ENCODE results near the gene NEFH. TPM values are rescaled to one million over a fixed set of nuclear protein-coding genes. Genes with fewer than 3 reads are reported as not detected.
A peak's percentile ranks its signal among the peaks of the same experiment; 100 is the strongest.
"Not testable (repeated sequence)": the region's sequence is repeated elsewhere in the genome, so short reads cannot be mapped to it uniquely, and the experiment has no call there.

Gene NEFH
- polyA plus RNA-seq, 3 donors from 2014 or later: 0.64 TPM; not detected in 2

GRCh38 chr22:29477723-29478318 is 2.2 kb upstream of the NEFH start:
- H3K27ac Mint-ChIP-seq: no peak overlapping the region
- H3K27me3 Mint-ChIP-seq (ENCODE audit: low read depth in 3 of 3): peaks cover 6 to 19% (median 14%) of the 10 kb centered on the region in 3 donors
- no peaks in the 10 kb centered on the region for H3K36me3 Mint-ChIP-seq
- no peak for DNase-seq
- peaks cover 11 to 14% of the 10 kb centered on the region in 2 donors for H3K4me1 Mint-ChIP-seq
- peaks cover 0 to 4% (median 0%) of the 10 kb centered on the region in 6 donors for H3K9me3 Mint-ChIP-seq
- no peak overlapping the region for H3K4me3 Mint-ChIP-seq

DNA sequence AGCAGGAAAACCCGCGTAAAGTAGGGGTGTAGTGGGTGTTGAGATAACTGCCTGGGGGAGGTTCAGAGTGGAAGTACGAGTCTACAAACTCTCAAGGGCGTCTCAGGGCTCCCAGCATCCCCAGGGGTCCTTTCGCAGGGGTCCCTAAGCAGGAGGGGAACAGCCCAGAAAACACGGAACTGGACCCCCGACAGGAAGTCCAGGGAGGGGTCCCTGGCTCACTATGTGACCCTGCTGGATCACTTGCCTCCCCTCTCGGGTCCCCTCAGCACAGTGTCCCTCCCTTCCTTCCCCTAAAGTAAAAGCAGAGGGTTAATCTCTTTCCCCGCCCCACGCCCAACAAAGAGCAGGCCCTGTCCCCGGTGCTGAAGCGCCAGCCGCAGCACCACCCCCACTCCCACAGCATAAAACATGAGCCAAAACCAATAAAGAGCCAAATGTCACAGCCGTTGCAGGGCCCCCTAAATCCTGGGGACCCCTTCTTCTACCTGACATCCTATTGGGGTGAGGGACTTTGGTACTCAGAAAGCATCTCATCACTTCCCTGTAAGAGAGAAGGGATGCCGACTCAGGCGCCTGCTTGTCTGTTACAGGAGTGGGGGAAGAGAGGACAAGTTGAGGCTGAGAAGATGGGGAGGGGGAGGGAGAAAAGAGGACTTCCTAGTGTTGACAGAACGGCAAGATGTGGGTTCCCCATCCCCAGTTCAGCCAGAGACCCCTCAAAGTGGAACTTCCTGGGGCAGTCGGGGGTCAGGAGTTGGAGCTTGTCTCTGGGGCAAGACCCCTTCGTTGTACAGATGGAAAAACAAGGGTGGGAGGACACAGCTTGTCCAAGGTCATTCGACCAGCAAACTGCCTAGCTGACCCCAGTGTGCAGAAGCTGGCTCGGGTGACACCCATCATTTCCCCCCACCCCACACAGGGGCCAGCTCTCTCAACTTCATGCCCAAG is 1.4 kb upstream of the NEFH start:
- no peak for DNase-seq
- Mint-ChIP-seq H3K27ac (no peak overlapping the region), H3K9me3 (peaks cover 0 to 4% (median 0%) of the 10 kb centered on the region in 6 donors), H3K4me3 (peak overlapping the region in 2 of 5 donors; percentile 30 to 34), H3K27me3 (ENCODE audit: low read depth in 3 of 3) (peaks cover 6 to 19% (median 14%) of the 10 kb centered on the region in 3 donors), H3K36me3 (no peaks in the 10 kb centered on the region), H3K4me1 (peaks cover 11 to 14% of the 10 kb centered on the region in 2 donors)

DNA sequence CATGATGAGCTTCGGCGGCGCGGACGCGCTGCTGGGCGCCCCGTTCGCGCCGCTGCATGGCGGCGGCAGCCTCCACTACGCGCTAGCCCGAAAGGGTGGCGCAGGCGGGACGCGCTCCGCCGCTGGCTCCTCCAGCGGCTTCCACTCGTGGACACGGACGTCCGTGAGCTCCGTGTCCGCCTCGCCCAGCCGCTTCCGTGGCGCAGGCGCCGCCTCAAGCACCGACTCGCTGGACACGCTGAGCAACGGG is 169 bp downstream of the NEFH start:
- Mint-ChIP-seq H3K4me3 (no peak overlapping the region), H3K27me3 (ENCODE audit: low read depth in 3 of 3) (peaks cover 6 to 19% (median 14%) of the 10 kb centered on the region in 3 donors), H3K4me1 (peaks cover 11 to 14% of the 10 kb centered on the region in 2 donors), H3K27ac (no peak overlapping the region), H3K36me3 (no peaks in the 10 kb centered on the region), H3K9me3 (peaks cover 0 to 4% (median 0%) of the 10 kb centered on the region in 6 donors)
- DNase-seq: no peak

GRCh38 chr22:29480512-29481264 is 670 bp downstream of the NEFH start:
- peak overlapping the region in 4 of 5 donors; percentile 54 to 75 (median 63) for H3K4me3 Mint-ChIP-seq
- peaks cover 6 to 19% (median 14%) of the 10 kb centered on the region in 3 donors for H3K27me3 Mint-ChIP-seq (ENCODE audit: low read depth in 3 of 3)
- peaks cover 11 to 14% of the 10 kb centered on the region in 2 donors for H3K4me1 Mint-ChIP-seq
- H3K27ac Mint-ChIP-seq: no peak overlapping the region
- peaks cover 0 to 4% (median 0%) of the 10 kb centered on the region in 6 donors for H3K9me3 Mint-ChIP-seq
- DNase-seq: peak; percentile 26 to 64 (median 48)
- no peaks in the 10 kb centered on the region for H3K36me3 Mint-ChIP-seq

DNA sequence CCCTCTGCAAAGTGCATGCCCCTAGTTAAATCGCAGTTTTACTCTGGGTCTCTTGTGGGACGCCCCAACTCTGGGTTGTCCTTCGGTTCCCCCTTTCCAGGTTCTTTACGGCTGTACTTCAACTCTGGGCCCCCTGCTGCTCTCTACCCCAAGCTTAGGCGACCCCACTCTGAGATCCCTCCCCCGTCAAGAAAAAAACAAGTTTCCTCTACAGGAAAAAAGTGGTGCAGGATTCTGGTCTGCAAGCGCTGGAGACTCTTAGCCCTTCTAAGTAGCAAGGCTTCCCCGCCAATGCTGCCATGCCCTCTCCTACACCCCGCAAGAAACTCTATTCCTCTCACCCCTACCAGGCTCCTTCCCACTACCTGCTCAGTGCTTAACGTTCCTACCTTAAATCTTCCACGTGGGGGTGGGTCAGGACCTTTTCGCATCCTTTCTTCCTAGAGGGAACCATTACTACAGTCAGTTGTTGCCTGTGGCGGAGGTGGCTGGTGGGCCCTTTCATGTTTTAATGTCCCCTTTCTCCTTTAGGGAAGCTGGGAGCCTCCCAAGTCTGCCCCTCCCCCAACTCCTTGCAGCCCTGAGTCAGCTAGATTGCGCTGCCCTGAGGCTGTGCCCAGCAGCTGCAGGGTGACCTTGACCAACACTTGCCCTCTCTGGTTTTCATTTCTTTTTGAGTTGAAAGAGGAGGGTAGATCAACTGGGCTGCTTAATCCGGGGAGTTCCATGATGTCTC is 1.4 kb downstream of the NEFH start:
- H3K27me3 Mint-ChIP-seq (ENCODE audit: low read depth in 3 of 3): peaks cover 7 to 17% (median 14%) of the 10 kb centered on the region in 3 donors
- peaks cover 11 to 14% of the 10 kb centered on the region in 2 donors for H3K4me1 Mint-ChIP-seq
- no peak overlapping the region for H3K27ac Mint-ChIP-seq

GRCh38 chr22:29482253-29482652 is 2.2 kb downstream of the NEFH start:
- Mint-ChIP-seq H3K36me3 (no peaks in the 10 kb centered on the region), H3K27ac (no peak overlapping the region), H3K4me3 (no peak overlapping the region), H3K27me3 (ENCODE audit: low read depth in 3 of 3) (peaks cover 7 to 15% (median 14%) of the 10 kb centered on the region in 3 donors), H3K4me1 (peaks cover 11 to 14% of the 10 kb centered on the region in 2 donors), H3K9me3 (peaks cover 0 to 3% (median 0%) of the 10 kb centered on the region in 6 donors)
- no peak for DNase-seq

More for the DNA sequence above, 1.4 kb downstream of the NEFH start:
- no peak for DNase-seq
- Mint-ChIP-seq H3K9me3 (peaks cover 0 to 4% (median 0%) of the 10 kb centered on the region in 6 donors), H3K36me3 (no peaks in the 10 kb centered on the region), H3K4me3 (peak overlapping the region; percentile 54 to 75 (median 65))

GRCh38 chr22:29482726-29483125 is 2.7 kb downstream of the NEFH start:
- Mint-ChIP-seq H3K27me3 (ENCODE audit: low read depth in 3 of 3) (peaks cover 7 to 14% (median 14%) of the 10 kb centered on the region in 3 donors), H3K9me3 (peaks cover 0 to 2% (median 0%) of the 10 kb centered on the region in 6 donors), H3K4me3 (no peak overlapping the region), H3K4me1 (peaks cover 11 to 14% of the 10 kb centered on the region in 2 donors), H3K36me3 (no peaks in the 10 kb centered on the region), H3K27ac (no peak overlapping the region)
- no peak for DNase-seq

GRCh38 chr22:29483254-29483653 is 3.2 kb downstream of the NEFH start:
- DNase-seq: no peak
- H3K4me3 Mint-ChIP-seq: no peak overlapping the region
- H3K9me3 Mint-ChIP-seq: peaks cover 0 to 2% (median 0%) of the 10 kb centered on the region in 6 donors
- no peaks in the 10 kb centered on the region for H3K36me3 Mint-ChIP-seq
- H3K27ac Mint-ChIP-seq: no peak overlapping the region
- peaks cover 11 to 14% of the 10 kb centered on the region in 2 donors for H3K4me1 Mint-ChIP-seq
- H3K27me3 Mint-ChIP-seq (ENCODE audit: low read depth in 3 of 3): peaks cover 5 to 14% (median 14%) of the 10 kb centered on the region in 3 donors

GRCh38 chr22:29484642-29485041 is 4.6 kb downstream of the NEFH start:
- peaks cover 6 to 11% of the 10 kb centered on the region in 2 donors for H3K4me1 Mint-ChIP-seq
- no peaks in the 10 kb centered on the region for H3K9me3 Mint-ChIP-seq
- DNase-seq: no peak
- no peaks in the 10 kb centered on the region for H3K36me3 Mint-ChIP-seq
- peaks cover 3 to 11% (median 9%) of the 10 kb centered on the region in 3 donors for H3K27me3 Mint-ChIP-seq (ENCODE audit: low read depth in 3 of 3)
- H3K4me3 Mint-ChIP-seq: no peak overlapping the region
- H3K27ac Mint-ChIP-seq: no peak overlapping the region

DNA sequence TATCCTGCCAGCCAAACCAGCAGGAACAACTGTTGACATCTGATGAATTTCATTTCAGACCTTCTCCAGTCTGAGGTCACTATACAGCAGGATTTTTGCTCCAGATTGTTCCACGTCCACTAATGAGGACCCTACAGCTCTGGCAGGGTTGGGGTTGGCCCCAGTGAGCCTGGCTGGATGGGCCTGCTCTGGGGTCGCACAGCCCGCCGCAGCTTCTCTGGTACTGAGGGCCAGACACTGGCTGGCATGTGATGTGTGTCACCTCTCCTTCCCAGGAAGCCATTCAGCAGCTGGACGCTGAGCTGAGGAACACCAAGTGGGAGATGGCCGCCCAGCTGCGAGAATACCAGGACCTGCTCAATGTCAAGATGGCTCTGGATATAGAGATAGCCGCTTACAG is 5.4 kb downstream of the NEFH start:
- Mint-ChIP-seq H3K36me3 (peaks cover 0 to 6% (median 5%) of the 10 kb centered on the region in 3 donors), H3K4me3 (no peak overlapping the region), H3K4me1 (peaks cover 5 to 9% of the 10 kb centered on the region in 2 donors), H3K27me3 (ENCODE audit: low read depth in 3 of 3) (peaks cover 2 to 10% (median 7%) of the 10 kb centered on the region in 3 donors), H3K9me3 (no peaks in the 10 kb centered on the region), H3K27ac (no peak overlapping the region)
- no peak for DNase-seq

DNA sequence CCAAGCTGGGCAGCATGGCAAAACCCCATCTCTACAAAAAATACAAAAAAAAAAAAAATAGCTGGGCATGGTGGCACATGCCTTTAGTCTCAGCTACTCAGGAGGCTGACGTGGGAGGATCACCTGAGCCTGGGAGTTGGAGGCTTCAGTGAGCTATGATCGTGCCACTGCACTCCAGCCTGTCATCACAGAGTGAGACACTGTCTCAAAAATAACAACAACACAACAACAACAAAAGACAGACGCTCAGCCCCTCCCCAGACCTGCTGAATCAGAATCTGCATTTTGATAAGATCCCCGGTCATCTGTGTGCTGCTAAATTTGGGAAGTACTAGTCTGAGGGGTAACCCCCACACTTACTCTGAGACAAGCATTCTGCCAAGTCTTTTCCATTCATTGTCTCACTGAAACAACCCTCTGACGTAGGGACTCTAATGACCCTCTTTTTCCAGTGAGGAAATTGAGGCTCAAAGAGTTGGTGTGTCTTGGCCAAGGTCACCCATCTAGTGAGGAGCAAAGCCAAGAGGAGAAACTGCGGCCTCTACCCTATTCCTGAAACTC is 7.5 kb downstream of the NEFH start:
- no peaks in the 10 kb centered on the region for H3K4me1 Mint-ChIP-seq
- H3K27me3 Mint-ChIP-seq (ENCODE audit: low read depth in 3 of 3): peaks cover 0 to 2% (median 2%) of the 10 kb centered on the region in 3 donors
- no peak overlapping the region for H3K4me3 Mint-ChIP-seq
- no peak for DNase-seq
- H3K9me3 Mint-ChIP-seq: no peaks in the 10 kb centered on the region
- peaks cover 0 to 7% (median 5%) of the 10 kb centered on the region in 3 donors for H3K36me3 Mint-ChIP-seq
- H3K27ac Mint-ChIP-seq: no peak overlapping the region

GRCh38 chr22:29489127-29489780 is 9.2 kb downstream of the NEFH start:
- DNase-seq; H3K9me3 Mint-ChIP-seq; H3K27me3 Mint-ChIP-seq (ENCODE audit: low read depth in 3 of 3); H3K36me3 Mint-ChIP-seq; H3K4me3 Mint-ChIP-seq; H3K27ac Mint-ChIP-seq; H3K4me1 Mint-ChIP-seq: not testable (repeated sequence)
